HCT116 (cell line): ENCODE results near the gene COL16A1. TPM values are rescaled to one million over a fixed set of nuclear protein-coding genes. Genes with fewer than 3 reads are reported as not detected.
A peak's percentile ranks its signal among the peaks of the same experiment; 100 is the strongest.

Experiments used
- ATAC-seq: fragments of 200-7000 bp; cut with Tn5 transposase; 2 replicates; pipeline ENCODE4 v1.9.1; 2020; ENCODE audit warnings: mild to moderate bottlenecking, moderate library complexity
- Bru-seq: library from RNA; stranded (reverse); fragments of 400-500 nt; gene quantifications from one replicate; lab custom pipeline; 2021; lab: Mats Ljungman, UMichigan
- BruChase-seq, 2 experiments: library from RNA; stranded (reverse); fragments of 400-500 nt; gene quantifications; one replicate each; lab custom pipeline; 2021; lab: Mats Ljungman, UMichigan
- BruUV-seq: library from RNA; stranded (reverse); fragments of 400-500 nt; replicated peaks from 2 replicates; lab custom pipeline; 2021; lab: Mats Ljungman, UMichigan
- CTCF ChIA-PET: fragments of 300-600 bp; sonication (Branson Sonifier 250); formaldehyde crosslinking; loops from one replicate; lab custom pipeline; 2021; ENCODE audit warnings: antibody characterized with exemption; lab: Charles Lee
- POLR2A ChIA-PET: fragments of 300-600, 350-600 bp; sonication (Branson Sonifier 250); formaldehyde crosslinking; loops from one replicate; lab custom pipeline; 2021; ENCODE audit warnings: antibody characterized with exemption; lab: Charles Lee
- RAD21 ChIA-PET, 2 experiments: fragments of 300-600 bp; sonication (Branson Sonifier 250); formaldehyde crosslinking; loops; one replicate each; lab custom pipeline; 2023; ENCODE audit warnings: low total read pairs in 2 of 2; ENCODE audit not compliant: uncharacterized antibody in 2 of 2, unreplicated experiment in 2 of 2, low non-redundant PET in 1 of 2; lab: Charles Lee
- DNase-seq: peaks from one replicate; pipeline ENCODE4 v3.0.0-alpha.2; 2010; ENCODE audit warnings: low read depth, low spot score
- H2AFZ ChIP-seq: fragments of 200-600 bp; shearing (Covaris generic), sonication (generic); 2 replicates; pipeline ENCODE4 v1.6.1; 2017; ENCODE audit warnings: low read depth, mixed run types, mixed read lengths, antibody characterized with exemption, low read length; ENCODE audit not compliant: poor library complexity, severe bottlenecking
- H3K27ac ChIP-seq: 2 replicates; pipeline ENCODE4 v1.5.1; 2012; ENCODE audit warnings: low read depth, low read length
- H3K27me3 ChIP-seq: fragments of 200-600 bp; sonication (generic); 2 replicates; pipeline ENCODE4 v1.6.1; 2016; ENCODE audit warnings: mixed run types, low read length, mixed read lengths; ENCODE audit not compliant: insufficient read depth
- H3K36me3 ChIP-seq, 2 experiments: fragments of 200-500 bp in 1 of 2; fragments of 200-600 bp in 1 of 2; sonication (Bioruptor generic) in 1 of 2; sonication (generic) in 1 of 2; 2 replicates each; pipeline versions ENCODE4 v1.5.1 to v1.6.1; 2014 to 2016; ENCODE audit warnings: low read length in 2 of 2, inconsistent platforms in 1 of 2, mixed read lengths in 1 of 2, mixed run types in 1 of 2; ENCODE audit not compliant: insufficient read depth in 2 of 2, control insufficient read depth in 1 of 2
- H3K4me1 ChIP-seq, 2 experiments: fragments of 200-600 bp in 1 of 2; sonication (generic) in 1 of 2; 2 replicates each; pipeline versions ENCODE4 v1.5.1 to v1.6.1; 2012 to 2017; ENCODE audit warnings: low read length in 2 of 2, inconsistent platforms in 1 of 2, mild to moderate bottlenecking in 1 of 2, mixed read lengths in 1 of 2, mixed run types in 1 of 2, moderate library complexity in 1 of 2; ENCODE audit not compliant: insufficient read depth in 2 of 2, control insufficient read depth in 1 of 2
- H3K4me2 ChIP-seq: fragments of 200-600 bp; sonication (generic); 2 replicates; pipeline ENCODE4 v1.6.1; 2017; ENCODE audit warnings: mixed run types, low read length, mixed read lengths
- H3K4me3 ChIP-seq, 2 experiments: fragments of 200-600 bp in 1 of 2; sonication (generic) in 1 of 2; replicated peaks in 1 of 2; 2 replicates each; pipeline ENCODE4 v1.5.1; 2011 to 2016; ENCODE audit warnings: low read length in 2 of 2, control low read depth in 1 of 2, low read depth in 1 of 2, mild to moderate bottlenecking in 1 of 2, mixed read lengths in 1 of 2, mixed run types in 1 of 2
- H3K79me2 ChIP-seq: fragments of 200-600 bp; sonication (generic); 2 replicates; pipeline ENCODE4 v1.6.1; 2017; ENCODE audit warnings: mild to moderate bottlenecking, mixed run types, low read length, moderate library complexity, mixed read lengths; ENCODE audit not compliant: insufficient read depth
- H3K9ac ChIP-seq: fragments of 200-600 bp; sonication (generic); 2 replicates; pipeline ENCODE4 v1.6.1; 2016; ENCODE audit warnings: low read length, mixed read lengths
- H3K9me2 ChIP-seq: fragments of 200-600 bp; sonication (generic), shearing (Covaris generic); 2 replicates; pipeline ENCODE4 v1.6.1; 2017; ENCODE audit warnings: mixed run types, mild to moderate bottlenecking, moderate library complexity; ENCODE audit not compliant: insufficient read depth
- H3K9me3 ChIP-seq, 2 experiments: fragments of 200-500 bp in 1 of 2; fragments of 200-600 bp in 1 of 2; sonication (Bioruptor generic) in 1 of 2; sonication (generic) in 1 of 2; 2 replicates each; pipeline ENCODE4 v1.6.1; 2014 to 2017; ENCODE audit warnings: low read length in 2 of 2, mixed read lengths in 2 of 2, inconsistent platforms in 1 of 2, low read depth in 1 of 2, mild to moderate bottlenecking in 1 of 2, mixed run types in 1 of 2, moderate library complexity in 1 of 2; ENCODE audit not compliant: control insufficient read depth in 1 of 2, insufficient read depth in 1 of 2
- H4K20me1 ChIP-seq: fragments of 200-600 bp; sonication (generic), shearing (Covaris generic); 2 replicates; pipeline ENCODE4 v1.6.1; 2017; ENCODE audit warnings: mixed run types, mild to moderate bottlenecking, moderate library complexity; ENCODE audit not compliant: insufficient read depth
- ATF3 ChIP-seq: IDR thresholded peaks from 2 replicates; pipeline ENCODE4 v1.6.1; 2012
- CBX3 ChIP-seq: IDR thresholded peaks from 2 replicates; pipeline ENCODE4 v1.6.1; 2012; ENCODE audit warnings: low read depth
- CEBPB ChIP-seq: IDR thresholded peaks from 2 replicates; pipeline ENCODE4 v1.6.1; 2012; ENCODE audit warnings: low read depth
- CTCF ChIP-seq, 3 experiments: fragments of 200-600 bp in 1 of 3; sonication (generic) in 1 of 3; IDR thresholded peaks in 2 of 3; conservative IDR thresholded peaks in 1 of 3; 2 replicates each; pipeline ENCODE4 v1.5.1; 2012 to 2017; ENCODE audit warnings: low read depth in 2 of 3, low read length in 2 of 3, antibody characterized with exemption in 1 of 3, borderline replicate concordance in 1 of 3, control low read depth in 1 of 3, mild to moderate bottlenecking in 1 of 3, mixed read lengths in 1 of 3, mixed run types in 1 of 3, moderate library complexity in 1 of 3; ENCODE audit not compliant: insufficient read depth in 1 of 3
- EGR1 ChIP-seq: IDR thresholded peaks from 2 replicates; pipeline ENCODE4 v1.6.1; 2012; ENCODE audit warnings: low read depth
- ELF1 ChIP-seq: IDR thresholded peaks from 2 replicates; pipeline ENCODE4 v1.6.1; 2012; ENCODE audit warnings: low read depth, borderline replicate concordance
- EZH2 ChIP-seq: fragments of 200-600 bp; sonication (generic); IDR thresholded peaks from 2 replicates; pipeline ENCODE4 v1.6.1; 2017; ENCODE audit warnings: antibody characterized with exemption, mixed run types
- EZH2phosphoT487 ChIP-seq: fragments of 200-600 bp; IDR thresholded peaks from 2 replicates; pipeline ENCODE4 v1.6.1; 2018; ENCODE audit warnings: antibody characterized with exemption, borderline replicate concordance
- FOSL1 ChIP-seq: IDR thresholded peaks from 2 replicates; pipeline ENCODE4 v1.6.1; 2012; ENCODE audit warnings: low read depth
- JUND ChIP-seq: IDR thresholded peaks from 2 replicates; pipeline ENCODE4 v1.6.1; 2012
- MAX ChIP-seq: IDR thresholded peaks from 2 replicates; pipeline ENCODE4 v1.6.1; 2012
- POLR2A ChIP-seq: IDR thresholded peaks from 2 replicates; pipeline ENCODE4 v1.7.0; 2011; ENCODE audit warnings: borderline replicate concordance; ENCODE audit not compliant: insufficient read depth, insufficient read length; ENCODE audit errors: extremely low read depth
- POLR2AphosphoS5 ChIP-seq: IDR thresholded peaks from 2 replicates; pipeline ENCODE4 v1.6.1; 2011; ENCODE audit warnings: mild to moderate bottlenecking, low read depth, low read length, moderate library complexity
- RAD21 ChIP-seq: IDR thresholded peaks from 2 replicates; pipeline ENCODE4 v1.6.1; 2012; ENCODE audit warnings: low read depth, mild to moderate bottlenecking
- REST ChIP-seq: IDR thresholded peaks from 2 replicates; pipeline ENCODE4 v1.6.1; 2012; ENCODE audit warnings: low read depth
- SIN3A ChIP-seq: IDR thresholded peaks from 2 replicates; pipeline ENCODE4 v1.6.1; 2012; ENCODE audit warnings: low read depth
- SRF ChIP-seq: IDR thresholded peaks from 2 replicates; pipeline ENCODE4 v1.6.1; 2012; ENCODE audit warnings: low read depth
- TCF7L2 ChIP-seq: IDR thresholded peaks from 2 replicates; pipeline ENCODE4 v1.7.0; 2011; ENCODE audit warnings: borderline replicate concordance, inconsistent platforms; ENCODE audit not compliant: insufficient read depth, insufficient read length; ENCODE audit errors: extremely low read depth
- YY1 ChIP-seq: IDR thresholded peaks from 2 replicates; pipeline ENCODE4 v1.6.1; 2011; ENCODE audit warnings: low read length, low read depth, moderate library complexity, mild to moderate bottlenecking; ENCODE audit not compliant: insufficient replicate concordance; ENCODE audit errors: extremely low read depth
- ZNF274 ChIP-seq: fragments of 200-500 bp; sonication (Bioruptor generic); IDR thresholded peaks from 2 replicates; pipeline ENCODE4 v1.6.1; 2014; ENCODE audit warnings: mild to moderate bottlenecking, low read depth, low read length, inconsistent platforms
- intact Hi-C: fragments of 100-400 bp; cut with micrococcal nuclease; formaldehyde crosslinking; loops from 2 replicates; pipeline ENCODE4 v1.10.0; 2022
- long read RNA-seq: library from polyadenylated mRNA; unstranded; transcript quantifications from one replicate; pipeline ENCODE4 v2.0.0, GENCODE V29; 2021; ENCODE audit not compliant: unreplicated experiment
- polyA plus RNA-seq: library from polyadenylated mRNA; unstranded; fragments of >200 nt; gene quantifications from 2 replicates; pipeline ENCODE4 v1.2.1, GENCODE V29; 2012; ENCODE audit warnings: missing spikeins
- total RNA-seq: library from RNA; stranded (reverse); gene quantifications from one replicate; pipeline ENCODE4 v1.2.1, GENCODE V29; 2021; ENCODE audit not compliant: unreplicated experiment

Gene COL16A1
- total RNA-seq (2.2 TPM), Bru-seq, nascent RNA (percentile 20 among the genes with signal in this experiment), BruChase-seq, experiment 1, labeled RNA remaining after a 6-hour chase (percentile 21 among the genes with signal in this experiment), BruChase-seq, experiment 2, labeled RNA remaining after a 2-hour chase (percentile 23 among the genes with signal in this experiment)
- 1.3 and 1.5 TPM in 2 replicates for polyA plus RNA-seq
- long read RNA-seq, partial matches to known transcripts: 1 of 4 reads
- long read RNA-seq, other reads (novel, unspliced or antisense): 3 of 4 reads

- ChIA-PET RAD21 (no interaction called here), POLR2A (no interaction called here), CTCF (interaction anchor here (1.8 kb wide), 1 partner anchor 11 kb away, joined by 17 read pairs; no protein-coding TSS in a partner anchor)
- no TSS peak for BruUV-seq
- H3K9me2 ChIP-seq: no peaks in the 10 kb centered on the region
- no peak for ATAC-seq
- no peak within 1 kb of the TSS for H3K4me3 ChIP-seq
- H3K79me2 ChIP-seq: no peaks in the 10 kb centered on the region
- no peaks in the 10 kb centered on the region for H3K36me3 ChIP-seq
- no peak within 1 kb of the TSS for H3K27ac ChIP-seq
- intact Hi-C loops: no loop called here
- DNase-seq: no peak
- peak within 1 kb of the TSS; percentile 61 for H2AFZ ChIP-seq
- TF ChIP-seq EZH2: no peak
- no peak for TF ChIP-seq RAD21
- no peak for TF ChIP-seq FOSL1
- TF ChIP-seq JUND: no peak
- TF ChIP-seq CTCF (IDR thresholded peaks at IDR 0.05 in 2 of 3, conservative IDR thresholded peaks at IDR 0.05 in 1 of 3; ENCODE audit: borderline replicate concordance in 1 of 3, insufficient read depth in 1 of 3, low read depth in 2 of 3, low read length in 2 of 3): no peak
- no peak for TF ChIP-seq ATF3
- no peak for TF ChIP-seq ZNF274
- no peak for TF ChIP-seq TCF7L2
- TF ChIP-seq POLR2AphosphoS5: no peak
- no peak for TF ChIP-seq CEBPB
- no peak for TF ChIP-seq ELF1
- no peak for TF ChIP-seq SRF
- no peak for TF ChIP-seq SIN3A
- no peak for TF ChIP-seq YY1
- no peak for TF ChIP-seq REST
- no peak for TF ChIP-seq EGR1
- no peak for TF ChIP-seq CBX3
- no peak for TF ChIP-seq MAX
- no peak for TF ChIP-seq POLR2A
- no peak for TF ChIP-seq EZH2phosphoT487
- no peak within 1 kb of the TSS for H3K9ac ChIP-seq
- no peaks in the 10 kb centered on the region for H3K9me3 ChIP-seq
- H3K27me3 ChIP-seq: no peaks in the 10 kb centered on the region
- H3K4me2 ChIP-seq: peak within 1 kb of the TSS; percentile 12; the same call in 1 of the 2 replicates
- peaks cover 24 to 56% of the 10 kb centered on the region in 2 experiments for H3K4me1 ChIP-seq
- H4K20me1 ChIP-seq: no peaks in the 10 kb centered on the region
Observed at GRCh38 chr1:31703431-31704270, at the start of gene COL16A1. COL16A1 (minus strand) TSS chr1:31704017; CDS start chr1:31702193, 1,824 bp downstream.
